GM21447 (cell line): ENCODE results near the gene COA1.
"Not testable (repeated sequence)": the region's sequence is repeated elsewhere in the genome, so short reads cannot be mapped to it uniquely, and the experiment has no call there.

Experiments
- ATAC-seq: cut with Tn5 transposase; IDR thresholded peaks from one replicate; pipeline ENCODE4 v1.9.1; 2021; ENCODE audit not compliant: unreplicated experiment

The COA1 gene

GRCh38 chr7:43636093-43636492 is 93.2 kb downstream of the COA1 start:
- no peak for ATAC-seq

GRCh38 chr7:43634384-43634783 is 94.9 kb downstream of the COA1 start:
- ATAC-seq, result no peak

GRCh38 chr7:43632746-43633145 is 96.6 kb downstream of the COA1 start:
- ATAC-seq, result no peak

- no peak for ATAC-seq
These were observed 97.8 kb downstream of the COA1 start for GRCh38 chr7:43631559-43631958.

- no peak for ATAC-seq
These were observed 98.8 kb downstream of the COA1 start for GRCh38 chr7:43630482-43630881.

- ATAC-seq, result no peak
These were observed 99.5 kb downstream of the COA1 start for GRCh38 chr7:43629857-43630256.

GRCh38 chr7:43628431-43628830 is 100.9 kb downstream of the COA1 start:
- no peak for ATAC-seq

- ATAC-seq, result not testable (repeated sequence)
These were observed 101.5 kb downstream of the COA1 start for GRCh38 chr7:43627798-43628197.

- no peak for ATAC-seq
These were observed 102.6 kb downstream of the COA1 start for GRCh38 chr7:43626695-43627094.

GRCh38 chr7:43625980-43626379 is 103.3 kb downstream of the COA1 start:
- no peak for ATAC-seq

- peak; percentile 52 for ATAC-seq
These were observed 103.9 kb downstream of the COA1 start for GRCh38 chr7:43625453-43625852.

GRCh38 chr7:43624156-43624555 is 105.2 kb downstream of the COA1 start:
- no peak for ATAC-seq

GRCh38 chr7:43621729-43622448 is 107.4 kb downstream of the COA1 start:
- no peak for ATAC-seq

- ATAC-seq, result no peak
These were observed 109.9 kb downstream of the COA1 start for GRCh38 chr7:43619213-43620012.

GRCh38 chr7:43618073-43618472 is 111.2 kb downstream of the COA1 start:
- ATAC-seq, result no peak

- no peak for ATAC-seq
These were observed 112.3 kb downstream of the COA1 start for GRCh38 chr7:43616977-43617376.

GRCh38 chr7:43615558-43616145 is 113.7 kb downstream of the COA1 start:
- ATAC-seq, result no peak

GRCh38 chr7:43612599-43613589 is 116.4 kb downstream of the COA1 start:
- peak; percentile 71 for ATAC-seq

GRCh38 chr7:43612128-43612527 is 117.2 kb downstream of the COA1 start:
- no peak for ATAC-seq

- ATAC-seq, result no peak
These were observed 120.2 kb downstream of the COA1 start for GRCh38 chr7:43609097-43609496.

- ATAC-seq, result no peak
These were observed 125.1 kb downstream of the COA1 start for GRCh38 chr7:43604251-43604650.
